Measurements from ENCODE around the gene HNRNPK.

- no peak for TF ChIP-seq EP300 (IDR thresholded peaks at IDR 0.05)
- TF ChIP-seq CTCF (IDR thresholded peaks at IDR 0.05), result no peak
Measured at GRCh38 chr9:84007662-84008061, 27.6 kb upstream of the HNRNPK start.

All from tibial nerve (tissue), 4 donors.